HFFc6 (cell line): ENCODE results near the gene HIGD1B. TPM values are rescaled to one million over a fixed set of nuclear protein-coding genes. Genes with fewer than 3 reads are reported as not detected.
A peak's percentile ranks its signal among the peaks of the same experiment; 100 is the strongest.

Experiments used
- DNase-seq: peaks from one replicate; pipeline ENCODE4 v3.0.0-alpha.2; 2018
- H3K27ac Mint-ChIP-seq: 2 replicates; pipeline ENCODE4 v1.8.0; 2020; ENCODE audit warnings: mild to moderate bottlenecking, mixed read lengths
- H3K27me3 Mint-ChIP-seq: 2 replicates; pipeline ENCODE4 v1.8.0; 2021; ENCODE audit warnings: mild to moderate bottlenecking, moderate library complexity, mixed read lengths; ENCODE audit not compliant: insufficient read depth
- H3K36me3 Mint-ChIP-seq: 2 replicates; pipeline ENCODE4 v1.8.0; 2021; ENCODE audit warnings: low read depth, mixed read lengths
- H3K4me1 Mint-ChIP-seq: 2 replicates; pipeline ENCODE4 v1.8.0; 2020; ENCODE audit warnings: low read depth, mixed read lengths
- H3K4me3 Mint-ChIP-seq: 2 replicates; pipeline ENCODE4 v1.8.0; 2020; ENCODE audit warnings: mild to moderate bottlenecking, moderate library complexity, mixed read lengths
- H3K9me3 Mint-ChIP-seq: 2 replicates; pipeline ENCODE4 v1.8.0; 2020; ENCODE audit warnings: mild to moderate bottlenecking, mixed read lengths
- total RNA-seq, 6 experiments: library from RNA; stranded (reverse); fragmentation: NEBNext Ultra II Directional; extraction: Animal tissue kit (Norgen Biotek cat#: 25700); gene quantifications; 2 replicates in 1 of 6; 3 replicates in 5 of 6; pipeline ENCODE4 v1.2.3, GENCODE V29; 2021
- TF ChIP-seq, protein P1 (sequence below): fragments of 200-600 bp; sonication (generic); IDR thresholded peaks from 2 replicates; pipeline ENCODE4 v1.5.0; 2021; ENCODE audit warnings: antibody characterized with exemption, mild to moderate bottlenecking

Gene HIGD1B
- total RNA-seq, 6 experiments from 2014 or later: not detected

DNA sequence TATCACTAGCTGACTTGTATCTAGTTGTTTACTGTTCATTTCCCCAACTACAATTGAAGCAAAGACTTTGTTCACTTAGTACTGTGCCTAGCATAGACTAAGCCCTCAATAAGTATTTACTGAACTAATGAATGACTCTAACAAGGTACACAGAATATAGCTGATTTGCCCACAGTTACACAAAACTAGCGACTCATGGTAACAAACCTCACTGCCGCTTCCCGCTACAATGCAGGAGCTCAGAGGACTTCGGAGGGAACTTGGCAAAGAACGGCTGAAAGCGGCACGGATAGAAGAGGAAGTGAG is 51.0 kb downstream of the HIGD1B start:
- TF ChIP-seq, protein P1, sequence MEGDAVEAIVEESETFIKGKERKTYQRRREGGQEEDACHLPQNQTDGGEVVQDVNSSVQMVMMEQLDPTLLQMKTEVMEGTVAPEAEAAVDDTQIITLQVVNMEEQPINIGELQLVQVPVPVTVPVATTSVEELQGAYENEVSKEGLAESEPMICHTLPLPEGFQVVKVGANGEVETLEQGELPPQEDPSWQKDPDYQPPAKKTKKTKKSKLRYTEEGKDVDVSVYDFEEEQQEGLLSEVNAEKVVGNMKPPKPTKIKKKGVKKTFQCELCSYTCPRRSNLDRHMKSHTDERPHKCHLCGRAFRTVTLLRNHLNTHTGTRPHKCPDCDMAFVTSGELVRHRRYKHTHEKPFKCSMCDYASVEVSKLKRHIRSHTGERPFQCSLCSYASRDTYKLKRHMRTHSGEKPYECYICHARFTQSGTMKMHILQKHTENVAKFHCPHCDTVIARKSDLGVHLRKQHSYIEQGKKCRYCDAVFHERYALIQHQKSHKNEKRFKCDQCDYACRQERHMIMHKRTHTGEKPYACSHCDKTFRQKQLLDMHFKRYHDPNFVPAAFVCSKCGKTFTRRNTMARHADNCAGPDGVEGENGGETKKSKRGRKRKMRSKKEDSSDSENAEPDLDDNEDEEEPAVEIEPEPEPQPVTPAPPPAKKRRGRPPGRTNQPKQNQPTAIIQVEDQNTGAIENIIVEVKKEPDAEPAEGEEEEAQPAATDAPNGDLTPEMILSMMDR: no peak
- peak; percentile 14 for DNase-seq
- Mint-ChIP-seq H3K9me3 (no peaks in the 10 kb centered on the region), H3K4me1 (peaks cover 47% of the 10 kb centered on the region), H3K27ac (peak overlapping the region; percentile 100), H3K27me3 (peaks cover 1% of the 10 kb centered on the region; the same call in 1 of the 2 replicates), H3K36me3 (peaks cover 16% of the 10 kb centered on the region; the same call in 1 of the 2 replicates), H3K4me3 (peak overlapping the region; percentile 89)

DNA sequence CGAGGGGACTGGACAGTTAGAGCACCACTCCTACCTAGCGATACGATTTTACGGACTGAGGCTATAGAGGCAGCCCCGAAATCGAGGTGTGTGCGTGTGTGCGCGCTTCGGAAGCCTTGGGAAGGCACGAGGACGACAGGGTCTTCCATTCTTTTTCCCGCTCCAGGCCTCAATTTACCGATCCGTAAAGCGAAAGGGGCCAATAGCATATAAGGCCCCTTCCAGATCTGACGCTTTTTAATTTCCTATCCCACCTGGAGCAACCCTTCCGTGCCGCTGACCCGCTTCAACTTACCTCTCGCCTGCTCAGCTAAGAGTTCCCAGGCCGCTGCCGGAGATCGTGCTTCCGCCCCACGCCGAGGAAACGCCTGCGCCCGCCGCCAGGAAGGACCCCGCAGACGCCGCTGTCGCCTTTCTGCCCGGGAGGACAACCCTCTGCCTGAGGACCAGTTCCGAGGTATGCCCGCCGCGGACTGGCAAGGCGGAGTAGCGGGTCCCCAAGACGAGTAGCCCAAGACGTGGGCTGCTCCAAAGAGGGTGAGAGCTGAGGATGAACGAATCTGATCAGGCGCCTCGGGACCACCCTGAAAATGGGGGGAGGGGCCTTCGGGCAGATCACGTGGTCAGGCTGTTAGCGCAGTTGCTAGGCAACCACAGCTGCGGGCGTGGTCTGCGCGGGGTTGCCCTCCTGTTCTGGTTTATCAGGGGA is 51.5 kb downstream of the HIGD1B start, which contains the start of gene EFTUD2:
TSS of gene EFTUD2 (minus strand) at position 372 of the 709 bp plus-strand sequence. CDS start 4,924 bp downstream, outside the sequence.
- peaks cover 16% of the 10 kb centered on the region; the same call in 1 of the 2 replicates for H3K36me3 Mint-ChIP-seq
- peak within 1 kb of the TSS; percentile 100 for H3K27ac Mint-ChIP-seq
- peak; percentile 80 for DNase-seq
- no peaks in the 10 kb centered on the region for H3K9me3 Mint-ChIP-seq
- H3K27me3 Mint-ChIP-seq: peaks cover 1% of the 10 kb centered on the region; the same call in 1 of the 2 replicates
- H3K4me1 Mint-ChIP-seq: peaks cover 47% of the 10 kb centered on the region
- H3K4me3 Mint-ChIP-seq: peak within 1 kb of the TSS; percentile 89
- TF ChIP-seq, protein P1: no peak

Other genes with a start within 250 kb of the HIGD1B start
- under 1 TPM in 2 of 6 experiments, not detected in 4; 0.09 to 0.14 TPM for gene MEIOC, start 191.4 kb upstream of the HIGD1B start, total RNA-seq
- 10 to 100 TPM; 29.4 to 33.3 (median 31.0) TPM for gene CCDC43, start 158.1 kb upstream of the HIGD1B start, total RNA-seq
- gene DBF4B, start 139.2 kb upstream of the HIGD1B start, total RNA-seq: 10 to 100 TPM in 5 of 6 experiments, 1 to 10 TPM in 1; 5.5 to 11.9 (median 10.8) TPM
- under 1 TPM; 0.14 to 0.27 (median 0.16) TPM for gene ADAM11, start 88.9 kb upstream of the HIGD1B start, total RNA-seq
- 10 to 100 TPM; 47.3 to 71.3 (median 59.3) TPM for gene GJC1, start 17.6 kb upstream of the HIGD1B start, total RNA-seq
- gene EFTUD2, start 51.6 kb downstream of the HIGD1B start, total RNA-seq: 100 to 1,000 TPM; 117 to 129 (median 122) TPM
- gene GFAP, start 67.6 kb downstream of the HIGD1B start, total RNA-seq: not detected
- gene KIF18B, start 99.9 kb downstream of the HIGD1B start, total RNA-seq: 10 to 100 TPM; 11.4 to 25.6 (median 24.1) TPM
- under 1 TPM in 5 of 6 experiments, not detected in 1; 0.19 to 0.36 (median 0.25) TPM for gene C1QL1, start 120.4 kb downstream of the HIGD1B start, total RNA-seq
- 10 to 100 TPM; 34.0 to 38.9 (median 35.8) TPM for gene DCAKD, start 203.7 kb downstream of the HIGD1B start, total RNA-seq
- 100 to 1,000 TPM; 135 to 152 (median 142) TPM for gene NMT1, start 213.4 kb downstream of the HIGD1B start, total RNA-seq